NCI-H774 (cell line): ENCODE data around the gene TSEN15.
"Not testable (repeated sequence)": the region's sequence is repeated elsewhere in the genome, so short reads cannot be mapped to it uniquely, and the experiment has no call there.

Experiments used
- DNase-seq: peaks from one replicate; lab custom pipeline; 2025; lab: John Stamatoyannopoulos, UW

TSEN15 gene

GRCh38 chr1:184053881-184054280, 2.4 kb downstream of the TSEN15 start:
- DNase-seq, result no peak

- no peak for DNase-seq
These were observed 5.5 kb downstream of the TSEN15 start for GRCh38 chr1:184056921-184057555.

- DNase-seq, result no peak
These were observed 8.4 kb downstream of the TSEN15 start for GRCh38 chr1:184059887-184060286.

GRCh38 chr1:184060316-184060715, 8.8 kb downstream of the TSEN15 start:
- DNase-seq, result no peak

- no peak for DNase-seq
These were observed 10.0 kb downstream of the TSEN15 start for GRCh38 chr1:184061396-184062003.

- no peak for DNase-seq
These were observed 11.2 kb downstream of the TSEN15 start for GRCh38 chr1:184062640-184063286.

GRCh38 chr1:184065559-184065958, 14.0 kb downstream of the TSEN15 start:
- no peak for DNase-seq

- DNase-seq, result no peak
These were observed 16.8 kb downstream of the TSEN15 start for GRCh38 chr1:184068354-184068753.

GRCh38 chr1:184069675-184070074, 18.1 kb downstream of the TSEN15 start:
- no peak for DNase-seq

GRCh38 chr1:184072376-184072775, 20.8 kb downstream of the TSEN15 start:
- no peak for DNase-seq

- DNase-seq, result no peak
These were observed 22.9 kb downstream of the TSEN15 start for GRCh38 chr1:184074383-184074782.

- DNase-seq, result peak; percentile 58
These were observed 23.8 kb downstream of the TSEN15 start for GRCh38 chr1:184075055-184076029.

- DNase-seq, result no peak
These were observed 27.2 kb downstream of the TSEN15 start for GRCh38 chr1:184078564-184079249.

GRCh38 chr1:184080309-184080708, 28.8 kb downstream of the TSEN15 start:
- no peak for DNase-seq

- no peak for DNase-seq
These were observed 31.2 kb downstream of the TSEN15 start for GRCh38 chr1:184082541-184083415.

- no peak for DNase-seq
These were observed 34.1 kb downstream of the TSEN15 start for GRCh38 chr1:184085667-184086066.

- DNase-seq, result no peak
These were observed 36.5 kb downstream of the TSEN15 start for GRCh38 chr1:184088037-184088436.

GRCh38 chr1:184093071-184093470, 41.5 kb downstream of the TSEN15 start:
- DNase-seq, result no peak

- DNase-seq, result no peak
These were observed 44.5 kb downstream of the TSEN15 start for GRCh38 chr1:184096005-184096404.

- not testable (repeated sequence) for DNase-seq
These were observed 45.0 kb downstream of the TSEN15 start for GRCh38 chr1:184096580-184096979.

- DNase-seq, result no peak
These were observed 49.6 kb downstream of the TSEN15 start for GRCh38 chr1:184101141-184101540.
